Measurements from ENCODE around the gene PRPF8. TPM values are rescaled to one million over a fixed set of nuclear protein-coding genes. Genes with fewer than 3 reads are reported as not detected.
"Not testable (repeated sequence)": the region's sequence is repeated elsewhere in the genome, so short reads cannot be mapped to it uniquely, and the experiment has no call there.

Gene PRPF8
- total RNA-seq, 1 donor from 2014 or later, result 297 TPM

- Mint-ChIP-seq H3K4me1 (ENCODE audit: low read depth, unreplicated experiment) (peaks cover 11% of the 10 kb centered on the region), H3K27me3 (ENCODE audit: unreplicated experiment) (peaks cover 7% of the 10 kb centered on the region), H3K4me3 (ENCODE audit: unreplicated experiment) (no peak overlapping the region), H3K36me3 (ENCODE audit: unreplicated experiment) (peaks cover 13% of the 10 kb centered on the region), H3K27ac (ENCODE audit: unreplicated experiment) (no peak overlapping the region), H3K9me3 (ENCODE audit: unreplicated experiment) (peaks cover 2% of the 10 kb centered on the region)
- DNase-seq, result no peak
- TF ChIP-seq CTCF (IDR thresholded peaks at IDR 0.05; ENCODE audit: partially characterized antibody, unreplicated experiment), result no peak
These were observed 11.5 kb downstream of the PRPF8 start for GRCh38 chr17:1673041-1673785.

GRCh38 chr17:1663934-1664333 lies 20.7 kb downstream of the PRPF8 start:
- not testable (repeated sequence) for H3K4me1 Mint-ChIP-seq (ENCODE audit: low read depth, unreplicated experiment); H3K4me3 Mint-ChIP-seq (ENCODE audit: unreplicated experiment); H3K27me3 Mint-ChIP-seq (ENCODE audit: unreplicated experiment); H3K27ac Mint-ChIP-seq (ENCODE audit: unreplicated experiment); H3K9me3 Mint-ChIP-seq (ENCODE audit: unreplicated experiment); DNase-seq
- H3K36me3 Mint-ChIP-seq (ENCODE audit: unreplicated experiment), result peaks cover 10% of the 10 kb centered on the region

- Mint-ChIP-seq H3K9me3 (ENCODE audit: unreplicated experiment) (peaks cover 3% of the 10 kb centered on the region), H3K27ac (ENCODE audit: unreplicated experiment) (no peak overlapping the region), H3K4me3 (ENCODE audit: unreplicated experiment) (no peak overlapping the region), H3K4me1 (ENCODE audit: low read depth, unreplicated experiment) (no peaks in the 10 kb centered on the region), H3K27me3 (ENCODE audit: unreplicated experiment) (no peaks in the 10 kb centered on the region), H3K36me3 (ENCODE audit: unreplicated experiment) (peaks cover 21% of the 10 kb centered on the region)
- TF ChIP-seq CTCF (IDR thresholded peaks at IDR 0.05; ENCODE audit: partially characterized antibody, unreplicated experiment), result no peak
- no peak for DNase-seq
These were observed 23.6 kb downstream of the PRPF8 start for GRCh38 chr17:1661045-1661444.

- H3K36me3 Mint-ChIP-seq (ENCODE audit: unreplicated experiment), result peaks cover 32% of the 10 kb centered on the region
- H3K27ac Mint-ChIP-seq (ENCODE audit: unreplicated experiment), result no peak overlapping the region
- no peak for TF ChIP-seq CTCF (IDR thresholded peaks at IDR 0.05; ENCODE audit: partially characterized antibody, unreplicated experiment)
- DNase-seq, result no peak
- no peaks in the 10 kb centered on the region for H3K27me3 Mint-ChIP-seq (ENCODE audit: unreplicated experiment)
- H3K4me3 Mint-ChIP-seq (ENCODE audit: unreplicated experiment), result no peak overlapping the region
- no peaks in the 10 kb centered on the region for H3K4me1 Mint-ChIP-seq (ENCODE audit: low read depth, unreplicated experiment)
- peaks cover 3% of the 10 kb centered on the region for H3K9me3 Mint-ChIP-seq (ENCODE audit: unreplicated experiment)
These were observed 26.6 kb downstream of the PRPF8 start for GRCh38 chr17:1658100-1658499.

GRCh38 chr17:1653735-1654134 lies 30.9 kb downstream of the PRPF8 start:
- no peak for DNase-seq
- TF ChIP-seq CTCF (IDR thresholded peaks at IDR 0.05; ENCODE audit: partially characterized antibody, unreplicated experiment), result no peak
- Mint-ChIP-seq H3K36me3 (ENCODE audit: unreplicated experiment) (peaks cover 23% of the 10 kb centered on the region), H3K27ac (ENCODE audit: unreplicated experiment) (no peak overlapping the region), H3K9me3 (ENCODE audit: unreplicated experiment) (peaks cover 5% of the 10 kb centered on the region), H3K4me1 (ENCODE audit: low read depth, unreplicated experiment) (no peaks in the 10 kb centered on the region), H3K27me3 (ENCODE audit: unreplicated experiment) (peaks cover 2% of the 10 kb centered on the region), H3K4me3 (ENCODE audit: unreplicated experiment) (no peak overlapping the region)

GRCh38 chr17:1652794-1653193 lies 31.9 kb downstream of the PRPF8 start:
- not testable (repeated sequence) for H3K9me3 Mint-ChIP-seq (ENCODE audit: unreplicated experiment); H3K27ac Mint-ChIP-seq (ENCODE audit: unreplicated experiment); H3K4me1 Mint-ChIP-seq (ENCODE audit: low read depth, unreplicated experiment); H3K4me3 Mint-ChIP-seq (ENCODE audit: unreplicated experiment); DNase-seq; H3K27me3 Mint-ChIP-seq (ENCODE audit: unreplicated experiment)
- H3K36me3 Mint-ChIP-seq (ENCODE audit: unreplicated experiment), result peaks cover 23% of the 10 kb centered on the region
